GM21737 (cell line): ENCODE results near the gene ZNF282.
"Not testable (repeated sequence)": the region's sequence is repeated elsewhere in the genome, so short reads cannot be mapped to it uniquely, and the experiment has no call there.

Source experiments
- ATAC-seq: cut with Tn5 transposase; IDR thresholded peaks from one replicate; pipeline ENCODE4 v1.9.1; 2021; ENCODE audit warnings: mild to moderate bottlenecking, moderate library complexity; ENCODE audit not compliant: unreplicated experiment

ZNF282 gene

DNA sequence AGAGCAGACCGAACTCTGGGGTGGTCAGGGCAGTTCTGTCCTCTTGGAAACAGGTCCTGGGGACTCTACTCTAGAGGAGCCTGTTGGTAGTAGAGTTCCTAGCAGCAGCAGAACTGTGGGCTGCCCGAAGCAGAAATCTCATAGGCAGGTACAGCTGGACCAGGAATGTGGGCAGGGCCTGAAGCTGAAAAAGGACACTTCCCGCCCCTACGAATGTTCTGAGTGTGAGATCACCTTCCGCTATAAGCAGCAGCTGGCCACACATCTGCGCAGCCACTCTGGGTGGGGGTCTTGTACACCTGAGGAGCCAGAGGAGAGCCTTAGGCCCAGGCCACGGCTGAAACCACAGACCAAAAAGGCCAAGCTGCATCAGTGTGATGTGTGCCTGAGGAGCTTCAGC is 58.3 kb downstream of the ZNF282 start:
- no peak for ATAC-seq

GRCh38 chr7:149254181-149254858 is 59.0 kb downstream of the ZNF282 start:
- no peak for ATAC-seq

DNA sequence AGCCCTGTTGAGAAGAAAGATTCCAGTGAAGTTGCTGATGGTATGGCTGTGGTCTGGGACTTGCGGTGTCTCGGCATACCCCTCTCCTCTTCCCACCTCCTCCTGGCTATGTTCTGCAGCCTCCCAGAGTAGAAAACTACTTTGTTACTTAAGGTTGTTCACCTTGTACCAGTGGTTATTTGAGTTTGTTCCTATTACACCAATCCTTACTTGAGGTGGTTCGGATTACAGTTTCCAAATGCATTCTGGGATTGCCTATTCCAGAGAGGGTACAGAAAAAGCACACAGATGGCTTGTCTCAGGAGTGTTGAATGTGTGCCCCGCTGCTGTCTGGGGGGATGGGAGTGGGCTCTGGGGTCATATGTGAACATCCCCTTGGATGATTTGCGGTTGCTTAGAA is 59.8 kb downstream of the ZNF282 start:
- ATAC-seq = no peak

DNA sequence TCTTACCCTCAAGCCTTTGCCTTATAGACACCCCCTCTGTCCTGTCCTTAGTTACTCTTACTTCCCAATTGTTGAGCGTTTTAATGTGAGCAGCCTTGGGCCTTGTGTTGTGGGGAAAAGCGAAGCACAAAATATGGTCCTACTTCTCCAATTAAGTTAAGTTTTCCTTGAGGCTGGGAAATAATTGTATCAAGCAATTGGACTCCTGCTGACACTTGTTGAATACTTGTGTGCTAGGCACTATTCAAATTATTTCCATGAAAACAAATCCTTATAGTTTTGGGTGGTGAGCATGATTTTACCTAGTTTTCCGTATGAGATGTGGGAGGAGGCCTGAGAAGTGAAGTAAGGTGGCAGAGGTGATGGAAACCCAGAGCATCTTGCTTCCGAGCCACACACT is 61.2 kb downstream of the ZNF282 start:
- ATAC-seq = no peak

- ATAC-seq = no peak
Observed at GRCh38 chr7:149257146-149257545, 61.8 kb downstream of the ZNF282 start.

DNA sequence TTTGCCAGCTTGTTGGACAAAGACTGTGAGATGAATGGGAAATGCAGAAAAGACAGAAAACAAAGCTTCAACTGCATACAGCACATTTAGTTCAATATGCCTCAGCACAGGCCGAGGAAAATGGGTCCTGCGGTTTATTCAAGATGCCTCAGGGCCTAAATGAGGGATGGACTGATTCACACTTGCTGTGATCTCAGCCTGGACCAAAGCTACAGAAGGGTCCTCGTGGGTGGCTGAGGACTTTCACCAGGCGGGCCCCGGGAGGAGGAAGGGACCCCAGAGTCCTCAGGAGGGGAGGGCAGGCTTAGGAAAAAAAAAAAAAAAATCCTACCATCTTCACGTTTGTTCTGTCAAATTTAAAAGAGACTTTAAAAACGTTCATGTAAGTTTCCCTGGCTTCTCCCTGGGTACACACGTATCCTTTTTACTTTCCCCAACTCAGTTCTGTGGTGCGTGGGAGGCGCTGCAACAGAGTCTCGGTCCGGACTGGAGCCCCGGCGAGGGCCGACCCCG is 66.0 kb downstream of the ZNF282 start:
- ATAC-seq = no peak

DNA sequence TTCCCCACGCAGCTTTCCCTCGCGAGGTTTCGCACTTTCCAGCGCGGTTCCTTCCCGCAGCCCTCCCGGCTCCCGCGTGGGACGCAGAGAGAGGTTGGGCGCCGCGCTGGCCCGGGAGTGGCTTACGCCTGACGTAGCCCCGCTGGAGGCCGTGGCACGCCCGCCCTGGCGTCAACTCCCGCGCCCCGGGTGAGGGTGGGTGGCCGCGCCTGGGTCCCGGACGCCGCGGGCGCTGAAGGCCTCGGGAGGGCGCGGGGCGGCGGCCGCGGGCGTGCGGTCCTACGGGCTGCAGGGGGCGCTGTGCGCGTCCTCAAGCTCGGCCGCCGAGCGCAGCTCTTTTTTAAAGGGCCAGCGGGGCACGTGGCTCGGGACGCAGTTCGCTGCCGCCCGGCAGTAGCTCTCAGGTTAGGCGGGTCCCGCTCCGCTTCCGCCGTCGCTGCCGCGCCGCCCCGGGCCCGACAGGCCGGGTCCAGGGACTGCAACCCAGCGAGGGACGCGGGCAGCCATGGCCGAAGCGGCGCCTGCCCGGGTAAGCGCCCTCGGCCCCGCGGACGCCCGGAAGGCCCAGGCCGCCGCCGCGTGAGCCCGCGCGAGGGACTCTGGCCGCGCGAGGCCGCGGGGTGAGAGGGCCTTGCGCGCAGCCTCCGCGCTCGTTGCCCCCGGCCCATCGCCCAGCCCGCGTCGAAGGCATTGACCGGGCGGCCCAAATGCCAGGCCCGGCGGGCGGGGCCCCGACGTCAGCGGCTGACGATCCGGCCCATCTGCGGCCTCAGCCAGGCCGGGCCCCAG is 66.7 kb downstream of the ZNF282 start, which contains the start of gene ZNF783:
ZNF783 (plus strand) TSS at position 368 of the 789 bp plus-strand sequence; CDS start at position 506, 138 bp downstream.
- ATAC-seq = peak; percentile 89

GRCh38 chr7:149266451-149266850 is 71.1 kb downstream of the ZNF282 start:
- no peak for ATAC-seq

- ATAC-seq = no peak
Observed at GRCh38 chr7:149267733-149268132, 72.4 kb downstream of the ZNF282 start.

DNA sequence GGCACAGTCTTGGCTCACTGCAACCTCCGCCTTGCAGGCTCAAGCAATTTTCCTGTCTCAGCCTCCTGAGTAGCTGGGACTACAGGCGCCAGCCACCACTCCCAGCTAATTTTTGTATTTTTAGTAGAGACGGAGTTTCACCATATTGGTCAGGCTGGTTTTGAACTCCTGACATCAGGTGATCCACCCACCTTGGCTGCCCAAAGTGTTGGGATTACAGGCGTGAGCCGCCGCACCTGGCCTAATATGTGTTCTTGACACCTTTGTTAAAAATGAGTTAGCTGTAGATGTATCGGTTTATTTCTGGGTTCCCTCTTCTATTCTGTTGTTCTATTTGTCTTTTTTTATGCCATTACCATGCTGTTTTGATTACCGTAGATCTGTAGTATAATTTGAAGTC is 79.1 kb downstream of the ZNF282 start:
- not testable (repeated sequence) for ATAC-seq
